Duodenal mucosa (tissue), 2 donors: ENCODE measurements around the gene KIF26B.

Experiments used
- H3K27ac ChIP-seq: one replicate; pipeline ENCODE4 v1.7.0; 2013; ENCODE audit warnings: low read depth, low read length
- H3K27me3 ChIP-seq, 2 donors: one replicate each; pipeline ENCODE4 v1.7.0; 2013; ENCODE audit warnings: low read length in 2 of 2, control low read depth in 1 of 2; ENCODE audit not compliant: insufficient read depth in 2 of 2, control insufficient read depth in 1 of 2
- H3K36me3 ChIP-seq, 2 donors: one replicate each; pipeline ENCODE4 v1.7.0; 2013; ENCODE audit warnings: low read length in 2 of 2, control low read depth in 1 of 2; ENCODE audit not compliant: insufficient read depth in 2 of 2, control insufficient read depth in 1 of 2
- H3K4me1 ChIP-seq, 2 donors: one replicate each; pipeline ENCODE4 v1.7.0; 2013; ENCODE audit warnings: low read length in 2 of 2, control low read depth in 1 of 2; ENCODE audit not compliant: insufficient read depth in 2 of 2, control insufficient read depth in 1 of 2
- H3K4me3 ChIP-seq, 2 donors: one replicate each; pipeline ENCODE4 v1.7.0; 2013; ENCODE audit warnings: low read length in 2 of 2, low read depth in 1 of 2
- H3K9ac ChIP-seq, 2 donors: one replicate each; pipeline ENCODE4 v1.7.0; 2013; ENCODE audit warnings: low read length in 2 of 2, low read depth in 1 of 2
- H3K9me3 ChIP-seq, 2 donors: one replicate each; pipeline ENCODE4 v1.7.0; 2013; ENCODE audit warnings: low read length in 2 of 2, control low read depth in 1 of 2; ENCODE audit not compliant: control insufficient read depth in 1 of 2

The KIF26B gene

GRCh38 chr1:245407983-245408382, 253.2 kb downstream of the KIF26B start:
- Histone ChIP-seq H3K4me1 (peaks cover 0 to 4% of the 10 kb centered on the region in 2 donors), H3K4me3 (no peak overlapping the region)

DNA sequence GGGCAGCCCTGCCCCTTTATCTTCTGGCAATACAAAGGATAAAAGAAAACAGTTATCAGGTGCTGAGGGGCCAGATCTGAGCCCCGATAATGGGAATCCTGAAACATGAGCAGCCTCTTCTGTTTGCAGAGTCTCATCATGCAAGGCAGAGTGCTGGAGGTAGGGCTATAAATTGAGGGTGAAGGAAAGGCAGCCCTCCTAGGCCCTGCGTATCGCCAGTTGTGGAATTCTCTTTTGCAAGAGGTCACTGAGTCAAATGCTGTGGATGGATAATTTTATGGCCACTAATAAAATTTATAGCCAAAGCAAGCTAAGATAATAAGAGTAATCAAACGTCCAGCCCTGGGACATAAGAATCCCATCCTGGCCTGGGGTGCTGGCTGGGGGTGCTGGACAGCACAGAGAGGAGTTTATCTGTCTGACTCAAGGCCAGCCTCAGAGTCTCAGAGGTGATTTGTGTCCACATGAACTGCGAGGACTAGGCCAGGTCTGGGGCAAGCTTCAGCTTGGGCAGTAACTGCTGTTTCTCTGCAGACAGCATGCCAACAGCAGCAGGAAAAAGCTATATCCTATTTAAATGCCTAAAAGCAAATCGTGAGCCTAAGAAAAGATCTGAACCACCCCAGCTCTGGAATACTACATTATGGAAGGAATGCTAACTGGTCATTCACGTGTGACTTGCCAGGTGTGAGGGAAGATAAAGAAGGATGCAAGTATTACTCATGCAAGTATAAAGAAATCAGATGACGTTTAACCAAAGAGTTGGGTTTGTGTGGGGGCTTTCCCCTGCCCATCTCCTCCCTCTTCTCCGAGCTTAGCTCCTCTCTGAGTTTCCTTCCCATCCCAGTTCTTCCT, 254.8 kb downstream of the KIF26B start:
- peaks cover 0 to 4% of the 10 kb centered on the region in 2 donors for H3K4me1 ChIP-seq

More at GRCh38 chr1:245407983-245408382, 253.2 kb downstream of the KIF26B start:
- no peaks in the 10 kb centered on the region for H3K9me3 ChIP-seq
- no peak overlapping the region for H3K27ac ChIP-seq
- H3K27me3 ChIP-seq: no peaks in the 10 kb centered on the region
- H3K9ac ChIP-seq: no peak overlapping the region
- no peaks in the 10 kb centered on the region for H3K36me3 ChIP-seq

DNA sequence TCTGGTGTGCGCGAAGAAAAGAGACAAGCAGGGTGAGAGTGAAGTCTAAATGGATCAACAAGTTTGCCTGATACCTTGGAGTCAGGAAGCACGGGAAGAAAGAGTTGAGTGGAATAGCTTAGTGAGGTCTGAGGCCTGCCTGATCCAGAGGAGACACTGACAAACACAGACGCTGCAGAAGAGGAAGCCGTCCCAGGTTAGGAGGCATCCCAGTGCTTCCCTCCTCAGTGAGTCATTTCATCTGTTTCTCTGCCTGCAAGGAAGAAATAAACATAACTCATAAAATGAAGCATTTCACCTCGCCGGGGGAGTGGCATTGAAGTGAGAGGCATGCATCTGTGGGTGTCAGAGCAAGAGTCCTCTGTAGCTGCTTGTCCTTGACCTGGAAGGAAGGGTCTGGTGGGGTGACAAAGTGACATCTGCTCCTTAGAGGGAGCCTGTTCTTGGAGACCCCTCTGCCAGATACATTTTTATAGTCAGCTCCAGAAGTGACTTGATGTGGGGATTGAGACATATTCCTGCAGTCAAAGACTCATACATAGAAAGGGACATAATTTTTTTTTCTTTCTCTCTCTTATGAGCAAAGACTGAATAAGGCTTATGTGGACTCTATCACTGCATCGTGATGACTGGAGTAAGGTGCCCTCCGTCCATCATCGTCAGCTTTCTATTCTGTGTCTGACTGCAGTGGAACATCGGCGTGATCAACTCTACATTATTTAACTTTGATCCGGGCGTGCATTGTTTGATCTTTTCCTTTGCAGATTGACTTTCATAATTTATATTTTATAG, 256.7 kb downstream of the KIF26B start:
- H3K27ac ChIP-seq: no peak overlapping the region
- no peaks in the 10 kb centered on the region for H3K27me3 ChIP-seq
- H3K4me3 ChIP-seq: no peak overlapping the region
- peaks cover 0 to 4% of the 10 kb centered on the region in 2 donors for H3K4me1 ChIP-seq
- H3K9me3 ChIP-seq: no peaks in the 10 kb centered on the region
- no peak overlapping the region for H3K9ac ChIP-seq
- no peaks in the 10 kb centered on the region for H3K36me3 ChIP-seq

More for the DNA sequence above, 254.8 kb downstream of the KIF26B start:
- H3K4me3 ChIP-seq: no peak overlapping the region
- no peaks in the 10 kb centered on the region for H3K36me3 ChIP-seq
- H3K9me3 ChIP-seq: no peaks in the 10 kb centered on the region
- no peaks in the 10 kb centered on the region for H3K27me3 ChIP-seq
- no peak overlapping the region for H3K9ac ChIP-seq
- H3K27ac ChIP-seq: no peak overlapping the region

DNA sequence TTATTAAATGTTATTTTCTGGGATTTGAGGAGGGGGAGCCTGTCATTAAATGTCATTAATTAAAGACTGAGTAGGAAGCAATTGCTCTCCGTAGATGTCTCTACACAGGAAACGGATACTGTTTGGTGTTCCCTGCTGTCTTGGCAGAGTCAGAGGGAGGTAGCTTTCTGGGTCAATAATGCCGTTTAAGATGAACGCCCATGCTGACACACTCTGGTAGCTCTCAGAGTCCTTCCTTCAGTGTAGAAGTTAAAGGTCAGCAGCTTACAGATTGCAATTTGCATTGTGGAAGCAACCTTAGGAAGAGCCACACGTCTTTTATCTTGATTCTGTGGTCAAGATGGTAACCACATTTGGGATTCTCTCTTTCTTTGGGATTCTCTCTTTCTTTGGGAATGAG, 257.5 kb downstream of the KIF26B start:
- H3K9ac ChIP-seq: no peak overlapping the region
- H3K4me1 ChIP-seq: peaks cover 0 to 4% of the 10 kb centered on the region in 2 donors
- no peaks in the 10 kb centered on the region for H3K27me3 ChIP-seq
- H3K36me3 ChIP-seq: no peaks in the 10 kb centered on the region
- H3K27ac ChIP-seq: no peak overlapping the region
- H3K4me3 ChIP-seq: no peak overlapping the region
- no peaks in the 10 kb centered on the region for H3K9me3 ChIP-seq

DNA sequence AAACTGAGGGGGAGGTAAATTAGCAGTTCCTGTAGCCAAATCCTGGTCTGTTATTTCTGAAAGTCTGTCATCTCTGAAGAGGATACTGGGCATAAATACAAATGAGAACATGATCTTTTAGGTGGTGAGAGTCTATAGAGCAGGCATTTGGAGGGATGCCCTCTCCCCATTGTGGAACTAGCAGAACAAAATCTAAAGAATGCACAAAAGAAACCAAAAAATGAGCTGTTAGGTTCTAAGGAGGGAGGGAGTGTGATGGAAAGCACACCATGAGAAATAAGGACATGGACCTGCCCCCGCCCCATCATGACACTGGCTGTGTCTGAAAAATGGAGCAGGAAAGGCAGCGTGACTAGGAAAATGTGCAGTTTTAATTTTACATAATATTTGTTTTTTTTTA, 262.0 kb downstream of the KIF26B start:
- no peak overlapping the region for H3K4me3 ChIP-seq
- no peak overlapping the region for H3K27ac ChIP-seq
- no peak overlapping the region for H3K9ac ChIP-seq
- H3K36me3 ChIP-seq: no peaks in the 10 kb centered on the region
- no peaks in the 10 kb centered on the region for H3K4me1 ChIP-seq
- H3K9me3 ChIP-seq: no peaks in the 10 kb centered on the region
- H3K27me3 ChIP-seq: no peaks in the 10 kb centered on the region

GRCh38 chr1:245418077-245418476, 263.3 kb downstream of the KIF26B start:
- Histone ChIP-seq H3K4me3 (no peak overlapping the region), H3K27ac (no peak overlapping the region), H3K9ac (no peak overlapping the region), H3K36me3 (no peaks in the 10 kb centered on the region), H3K9me3 (no peaks in the 10 kb centered on the region), H3K27me3 (no peaks in the 10 kb centered on the region), H3K4me1 (no peaks in the 10 kb centered on the region)

DNA sequence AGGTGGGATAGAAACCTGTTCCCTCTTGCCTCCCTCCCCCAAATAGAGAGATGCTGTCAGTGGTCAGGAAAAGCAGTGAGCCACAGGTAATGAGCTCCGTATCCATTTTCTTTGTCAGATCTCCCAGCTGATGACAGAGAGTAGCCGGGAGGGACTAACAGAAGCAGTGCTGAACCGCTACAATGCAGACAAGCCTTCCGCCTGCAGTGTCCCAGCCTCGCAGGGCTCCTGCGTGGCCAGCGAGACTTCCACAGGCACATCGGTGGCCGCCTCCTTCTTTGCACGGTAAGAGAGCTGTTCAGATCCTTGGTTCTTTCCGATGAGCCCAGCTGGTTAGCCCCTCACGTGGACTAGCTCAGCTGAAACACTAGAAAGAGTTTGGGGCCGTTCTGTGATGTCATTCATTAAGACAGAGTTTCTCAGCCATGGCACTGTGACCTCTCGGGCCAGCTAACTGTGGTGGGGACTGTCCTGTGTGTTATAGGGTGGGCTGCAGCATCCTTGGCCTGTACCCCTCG, 264.7 kb downstream of the KIF26B start:
- no peaks in the 10 kb centered on the region for H3K9me3 ChIP-seq
- H3K9ac ChIP-seq: no peak overlapping the region
- no peaks in the 10 kb centered on the region for H3K27me3 ChIP-seq
- H3K27ac ChIP-seq: no peak overlapping the region
- H3K4me3 ChIP-seq: no peak overlapping the region
- H3K4me1 ChIP-seq: no peaks in the 10 kb centered on the region
- H3K36me3 ChIP-seq: no peaks in the 10 kb centered on the region

- Histone ChIP-seq H3K9ac (no peak overlapping the region), H3K4me3 (no peak overlapping the region), H3K27me3 (no peaks in the 10 kb centered on the region), H3K27ac (no peak overlapping the region), H3K36me3 (no peaks in the 10 kb centered on the region), H3K9me3 (no peaks in the 10 kb centered on the region), H3K4me1 (no peaks in the 10 kb centered on the region)
Measured at GRCh38 chr1:245419989-245420388, 265.2 kb downstream of the KIF26B start.

DNA sequence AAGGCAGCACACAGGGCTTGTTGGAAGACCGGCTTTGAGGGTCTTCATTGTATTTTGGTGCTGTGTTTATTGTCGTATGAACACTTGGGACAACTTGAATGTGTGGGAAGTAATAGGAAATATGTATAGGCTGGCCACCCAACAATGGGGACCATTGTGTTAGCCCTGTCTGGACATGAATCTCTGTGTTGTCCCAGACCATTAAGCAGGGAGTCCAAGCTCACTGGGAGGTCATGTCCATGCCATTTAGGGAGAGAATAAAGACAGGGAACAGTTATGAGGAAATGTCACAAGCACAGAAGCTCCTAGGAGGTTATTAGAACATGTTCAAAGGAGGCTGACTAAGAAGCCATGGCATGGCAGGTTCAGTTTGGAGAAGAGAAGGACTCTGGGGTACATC, 266.1 kb downstream of the KIF26B start:
- no peaks in the 10 kb centered on the region for H3K9me3 ChIP-seq
- H3K36me3 ChIP-seq: no peaks in the 10 kb centered on the region
- no peaks in the 10 kb centered on the region for H3K4me1 ChIP-seq
- H3K27ac ChIP-seq: no peak overlapping the region
- no peak overlapping the region for H3K9ac ChIP-seq
- no peak overlapping the region for H3K4me3 ChIP-seq
- no peaks in the 10 kb centered on the region for H3K27me3 ChIP-seq

- H3K27ac ChIP-seq: no peak overlapping the region
- H3K4me3 ChIP-seq: no peak overlapping the region
- no peaks in the 10 kb centered on the region for H3K9me3 ChIP-seq
- no peaks in the 10 kb centered on the region for H3K4me1 ChIP-seq
- no peak overlapping the region for H3K9ac ChIP-seq
- H3K27me3 ChIP-seq: no peaks in the 10 kb centered on the region
- H3K36me3 ChIP-seq: no peaks in the 10 kb centered on the region
Measured at GRCh38 chr1:245428681-245429080, 273.9 kb downstream of the KIF26B start.
